Neural cell (in vitro differentiated cells): Measurements from ENCODE around the gene HES3. TPM values are rescaled to one million over a fixed set of nuclear protein-coding genes. Genes with fewer than 3 reads are reported as not detected.

ENCODE experiments used
- H2AFZ ChIP-seq: fragments of 200-600, 300-800 bp; sonication (generic), shearing (Covaris generic); 2 replicates; pipeline ENCODE4 v1.6.0; 2014; ENCODE audit warnings: low read depth, mild to moderate bottlenecking, antibody characterized with exemption, low read length, moderate library complexity
- H3F3A ChIP-seq: fragments of 200-600 bp; shearing (Covaris generic); 2 replicates; pipeline ENCODE4 v1.6.1; 2016; ENCODE audit warnings: mild to moderate bottlenecking, moderate library complexity, mixed read lengths, antibody characterized with exemption, low read length; ENCODE audit not compliant: insufficient read depth, poor library complexity, severe bottlenecking
- H3K27ac ChIP-seq: fragments of 200-600, 300-800 bp; sonication (generic), shearing (Covaris generic); 2 replicates; pipeline ENCODE4 v1.5.1; 2014; ENCODE audit warnings: mild to moderate bottlenecking, low read length, moderate library complexity
- H3K27me3 ChIP-seq: fragments of 300-800, 200-600 bp; sonication (generic), shearing (Covaris generic); 2 replicates; pipeline ENCODE4 v1.6.0; 2014; ENCODE audit warnings: mild to moderate bottlenecking, low read depth, low read length, moderate library complexity; ENCODE audit not compliant: insufficient read depth
- H3K36me3 ChIP-seq: fragments of 300-800, 200-600 bp; sonication (generic), shearing (Covaris generic); 2 replicates; pipeline ENCODE4 v1.5.1; 2014; ENCODE audit warnings: mild to moderate bottlenecking, antibody characterized with exemption, low read length, moderate library complexity; ENCODE audit not compliant: insufficient read depth
- H3K4me2 ChIP-seq: fragments of 300-800, 200-600 bp; sonication (generic), shearing (Covaris generic); 2 replicates; pipeline ENCODE4 v1.6.0; 2014; ENCODE audit warnings: mild to moderate bottlenecking, low read length
- H3K4me3 ChIP-seq: fragments of 300-800, 200-600 bp; sonication (generic), shearing (Covaris generic); 2 replicates; pipeline ENCODE4 v1.5.1; 2014; ENCODE audit warnings: mild to moderate bottlenecking, low read length, moderate library complexity
- H3K79me2 ChIP-seq: fragments of 200-600 bp; shearing (Covaris generic); replicated peaks from 2 replicates; pipeline ENCODE4 v1.6.0; 2014; ENCODE audit warnings: mild to moderate bottlenecking, low read length, moderate library complexity; ENCODE audit not compliant: insufficient read depth
- H3K9ac ChIP-seq: fragments of 300-800, 200-600 bp; sonication (generic), shearing (Covaris generic); 2 replicates; pipeline ENCODE4 v1.6.1; 2016; ENCODE audit warnings: mild to moderate bottlenecking, low read length, mixed read lengths
- H3K9me2 ChIP-seq: fragments of 200-600 bp; shearing (Covaris generic); 2 replicates; pipeline ENCODE4 v1.6.1; 2016; ENCODE audit warnings: mild to moderate bottlenecking, low read length, mixed read lengths; ENCODE audit not compliant: insufficient read depth
- H3K9me3 ChIP-seq: fragments of 200-600, 300-800 bp; sonication (generic), shearing (Covaris generic); 2 replicates; pipeline ENCODE4 v1.6.1; 2016; ENCODE audit warnings: mild to moderate bottlenecking, mixed run types, low read length, moderate library complexity, mixed read lengths
- H4K20me1 ChIP-seq: fragments of 200-600 bp; shearing (Covaris generic); 2 replicates; pipeline ENCODE4 v1.6.1; 2016; ENCODE audit warnings: mild to moderate bottlenecking, mixed run types; ENCODE audit not compliant: insufficient read depth
- EP300 ChIP-seq: fragments of 450-650 bp; conservative IDR thresholded peaks from 2 replicates; pipeline ENCODE4 v1.6.1; 2014; ENCODE audit warnings: antibody characterized with exemption, mild to moderate bottlenecking, moderate library complexity; ENCODE audit not compliant: poor library complexity, severe bottlenecking
- EZH2 ChIP-seq: fragments of 200-600, 300-800 bp; shearing (Covaris generic), sonication (generic); IDR thresholded peaks from 2 replicates; pipeline ENCODE4 v1.6.1; 2014; ENCODE audit warnings: antibody characterized with exemption, low read length, borderline replicate concordance, mild to moderate bottlenecking; ENCODE audit not compliant: insufficient read depth, poor library complexity, severe bottlenecking
- MXI1 ChIP-seq: fragments of 450-650 bp; conservative IDR thresholded peaks from 2 replicates; pipeline ENCODE4 v1.6.1; 2014; ENCODE audit warnings: antibody characterized with exemption, mild to moderate bottlenecking; ENCODE audit not compliant: poor library complexity, severe bottlenecking
- POLR2AphosphoS5 ChIP-seq: IDR thresholded peaks from 2 replicates; pipeline ENCODE4 v1.6.1; 2012
- RAD21 ChIP-seq: fragments of 450-650 bp; conservative IDR thresholded peaks from 2 replicates; pipeline ENCODE4 v1.6.1; 2014; ENCODE audit warnings: antibody characterized with exemption, mild to moderate bottlenecking, moderate library complexity
- REST ChIP-seq: IDR thresholded peaks from 2 replicates; pipeline ENCODE4 v1.6.1; 2012; ENCODE audit warnings: borderline replicate concordance
- SMC3 ChIP-seq: fragments of 450-650 bp; conservative IDR thresholded peaks from 2 replicates; pipeline ENCODE4 v1.6.1; 2014; ENCODE audit warnings: antibody characterized with exemption, mild to moderate bottlenecking, moderate library complexity; ENCODE audit not compliant: poor library complexity
- TAF1 ChIP-seq: IDR thresholded peaks from 2 replicates; pipeline ENCODE4 v1.6.1; 2012; ENCODE audit warnings: low read depth
- polyA plus RNA-seq: library from polyadenylated mRNA; depleted of rRNA; stranded (reverse); fragments of >200 nt; gene quantifications from 2 replicates; pipeline ENCODE4 v1.2.3, GENCODE V29; 2014
- TF ChIP-seq, protein P1 (sequence below): fragments of 450-650 bp; IDR thresholded peaks from 2 replicates; pipeline ENCODE4 v1.5.1; 2014; ENCODE audit warnings: antibody characterized with exemption, mild to moderate bottlenecking, moderate library complexity; ENCODE audit not compliant: poor library complexity, severe bottlenecking

HES3 gene
- polyA plus RNA-seq, 1 donor from 2014 or later: not detected

DNA sequence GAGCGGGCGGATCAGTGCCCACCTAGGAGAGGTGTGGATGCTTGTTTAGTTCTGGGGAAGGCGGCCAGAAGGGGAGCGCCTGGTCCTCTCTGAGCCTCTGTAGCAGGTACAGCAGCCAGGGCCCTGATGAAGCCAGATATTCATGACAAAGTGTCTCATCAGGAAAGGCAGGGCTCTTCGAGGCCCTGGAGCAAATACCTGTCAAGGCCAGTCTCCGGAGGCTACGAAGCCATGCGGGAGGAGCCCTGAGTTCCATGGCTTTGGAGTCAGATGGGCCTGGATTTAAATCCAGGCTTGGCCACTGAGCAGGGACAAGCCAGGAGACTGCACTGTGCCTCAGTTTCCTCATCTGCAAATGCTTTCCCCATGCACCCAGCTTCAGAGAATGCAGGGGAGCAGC lies 42.3 kb downstream of the HES3 start:
- no peak overlapping the region for H3K4me2 ChIP-seq
- H3K27ac ChIP-seq: no peak overlapping the region

GRCh38 chr1:6287029-6287428 lies 43.0 kb downstream of the HES3 start:
- H2AFZ ChIP-seq: no peak overlapping the region
- no peaks in the 10 kb centered on the region for H3K27me3 ChIP-seq
- no peak overlapping the region for H3K4me3 ChIP-seq
- H3K79me2 ChIP-seq: no peaks in the 10 kb centered on the region
- no peaks in the 10 kb centered on the region for H3K9me2 ChIP-seq
- H3F3A ChIP-seq: no peaks in the 10 kb centered on the region
- H3K27ac ChIP-seq: no peak overlapping the region
- no peaks in the 10 kb centered on the region for H4K20me1 ChIP-seq
- H3K9ac ChIP-seq: no peak overlapping the region
- H3K36me3 ChIP-seq: no peaks in the 10 kb centered on the region
- no peak for TF ChIP-seq EP300
- TF ChIP-seq POLR2AphosphoS5: no peak
- no peaks in the 10 kb centered on the region for H3K9me3 ChIP-seq
- H3K4me2 ChIP-seq: no peak overlapping the region

More for the DNA sequence above, 42.3 kb downstream of the HES3 start:
- Histone ChIP-seq H3F3A (no peaks in the 10 kb centered on the region), H4K20me1 (no peaks in the 10 kb centered on the region), H2AFZ (no peak overlapping the region), H3K79me2 (no peaks in the 10 kb centered on the region), H3K9me2 (no peaks in the 10 kb centered on the region), H3K4me3 (no peak overlapping the region), H3K36me3 (no peaks in the 10 kb centered on the region), H3K27me3 (no peaks in the 10 kb centered on the region), H3K9ac (no peak overlapping the region), H3K9me3 (no peaks in the 10 kb centered on the region)
- TF ChIP-seq TAF1 (no peak), MXI1 (no peak)

GRCh38 chr1:6287431-6287886 lies 43.5 kb downstream of the HES3 start:
- Histone ChIP-seq H3K79me2 (no peaks in the 10 kb centered on the region), H3K9me3 (no peaks in the 10 kb centered on the region), H2AFZ (no peak overlapping the region), H3K4me3 (no peak overlapping the region), H3K9ac (no peak overlapping the region), H4K20me1 (no peaks in the 10 kb centered on the region), H3F3A (no peaks in the 10 kb centered on the region), H3K27me3 (no peaks in the 10 kb centered on the region), H3K27ac (no peak overlapping the region), H3K36me3 (no peaks in the 10 kb centered on the region), H3K4me2 (no peak overlapping the region), H3K9me2 (no peaks in the 10 kb centered on the region)
- TF ChIP-seq RAD21 (no peak), EZH2 (no peak), REST (no peak), SMC3 (no peak), EP300 (no peak), POLR2AphosphoS5 (no peak), MXI1 (no peak), TAF1 (no peak)
- TF ChIP-seq, protein P1, sequence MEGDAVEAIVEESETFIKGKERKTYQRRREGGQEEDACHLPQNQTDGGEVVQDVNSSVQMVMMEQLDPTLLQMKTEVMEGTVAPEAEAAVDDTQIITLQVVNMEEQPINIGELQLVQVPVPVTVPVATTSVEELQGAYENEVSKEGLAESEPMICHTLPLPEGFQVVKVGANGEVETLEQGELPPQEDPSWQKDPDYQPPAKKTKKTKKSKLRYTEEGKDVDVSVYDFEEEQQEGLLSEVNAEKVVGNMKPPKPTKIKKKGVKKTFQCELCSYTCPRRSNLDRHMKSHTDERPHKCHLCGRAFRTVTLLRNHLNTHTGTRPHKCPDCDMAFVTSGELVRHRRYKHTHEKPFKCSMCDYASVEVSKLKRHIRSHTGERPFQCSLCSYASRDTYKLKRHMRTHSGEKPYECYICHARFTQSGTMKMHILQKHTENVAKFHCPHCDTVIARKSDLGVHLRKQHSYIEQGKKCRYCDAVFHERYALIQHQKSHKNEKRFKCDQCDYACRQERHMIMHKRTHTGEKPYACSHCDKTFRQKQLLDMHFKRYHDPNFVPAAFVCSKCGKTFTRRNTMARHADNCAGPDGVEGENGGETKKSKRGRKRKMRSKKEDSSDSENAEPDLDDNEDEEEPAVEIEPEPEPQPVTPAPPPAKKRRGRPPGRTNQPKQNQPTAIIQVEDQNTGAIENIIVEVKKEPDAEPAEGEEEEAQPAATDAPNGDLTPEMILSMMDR: no peak
